Measurements from ENCODE around the gene KIAA1586. TPM values are rescaled to one million over a fixed set of nuclear protein-coding genes. Genes with fewer than 3 reads are reported as not detected.
A peak's percentile ranks its signal among the peaks of the same experiment; 100 is the strongest.

KIAA1586 gene
- total RNA-seq, 2 donors from 2014 or later = 3.6 to 6.7 TPM

- H3K36me3 ChIP-seq = no peaks in the 10 kb centered on the region
- intact Hi-C loops (cut with DNase I) = no loop called here
- H3K4me1 ChIP-seq = no peaks in the 10 kb centered on the region
- TF ChIP-seq CTCF (IDR thresholded peaks at IDR 0.05) = no peak
- H3K9ac ChIP-seq (ENCODE audit: low read depth in 2 of 2, low read length in 2 of 2) = no peak overlapping the region
- DNase-seq = no peak
- H3K4me3 ChIP-seq = no peak overlapping the region
- H3K9me3 ChIP-seq = no peaks in the 10 kb centered on the region
- no peaks in the 10 kb centered on the region for H3K27me3 ChIP-seq
- H3K27ac ChIP-seq = no peak overlapping the region
These were observed 33.0 kb upstream of the KIAA1586 start for GRCh38 chr6:57013521-57013926.

GRCh38 chr6:57017069-57017468 lies 29.4 kb upstream of the KIAA1586 start:
- Histone ChIP-seq H3K36me3 (no peaks in the 10 kb centered on the region), H3K4me3 (no peak overlapping the region), H3K27ac (no peak overlapping the region), H3K27me3 (no peaks in the 10 kb centered on the region), H3K9me3 (no peaks in the 10 kb centered on the region), H3K9ac (ENCODE audit: low read depth in 2 of 2, low read length in 2 of 2) (no peak overlapping the region), H3K4me1 (no peaks in the 10 kb centered on the region)
- intact Hi-C loops (cut with DNase I) = no loop called here
- TF ChIP-seq CTCF (IDR thresholded peaks at IDR 0.05) = no peak
- DNase-seq = no peak

DNA sequence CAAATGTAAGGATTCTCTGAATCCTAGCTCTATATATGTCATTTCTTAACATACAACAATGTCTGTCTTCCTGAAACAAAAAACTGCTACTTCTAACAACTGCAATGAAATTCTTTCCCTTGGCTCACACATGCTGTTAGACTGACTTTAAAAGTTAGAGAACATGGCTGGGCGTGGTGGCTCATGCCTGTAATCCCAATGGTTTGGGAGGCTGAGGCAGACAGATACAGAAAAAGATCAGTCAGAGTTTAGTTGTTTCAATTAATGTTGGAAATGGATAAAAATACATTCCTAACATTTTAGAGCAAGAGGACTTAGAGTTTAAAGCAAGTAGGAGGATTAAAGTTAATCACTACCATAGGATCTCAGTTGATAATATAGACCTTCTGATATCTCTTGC lies 28.7 kb upstream of the KIAA1586 start:
- no peaks in the 10 kb centered on the region for H3K9me3 ChIP-seq
- TF ChIP-seq CTCF (IDR thresholded peaks at IDR 0.05) = no peak
- H3K27ac ChIP-seq = no peak overlapping the region
- no peaks in the 10 kb centered on the region for H3K4me1 ChIP-seq
- no peak overlapping the region for H3K4me3 ChIP-seq
- no peak for DNase-seq
- intact Hi-C loops (cut with DNase I) = no loop called here
- H3K36me3 ChIP-seq = no peaks in the 10 kb centered on the region
- no peaks in the 10 kb centered on the region for H3K27me3 ChIP-seq
- H3K9ac ChIP-seq (ENCODE audit: low read depth in 2 of 2, low read length in 2 of 2) = no peak overlapping the region

DNA sequence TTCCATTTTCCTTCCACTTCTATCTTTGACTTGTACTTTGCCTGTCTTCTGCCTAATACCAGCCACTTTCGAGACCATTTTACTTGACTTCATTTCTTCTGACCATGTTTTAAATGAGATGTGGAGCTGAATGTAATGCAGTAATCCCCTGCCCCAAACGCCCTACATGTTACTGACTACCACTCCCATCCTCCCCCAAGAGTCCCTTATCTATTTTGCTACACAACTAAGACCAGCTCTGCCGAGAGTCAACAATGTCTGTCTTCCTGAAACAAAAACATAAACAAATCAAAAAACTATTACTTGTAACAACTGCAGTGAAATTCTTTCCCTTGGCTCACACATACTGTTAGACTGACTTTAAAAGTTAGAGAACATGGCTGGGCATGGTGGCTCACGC lies 27.1 kb upstream of the KIAA1586 start:
- intact Hi-C loops (cut with DNase I) = no loop called here
- no peaks in the 10 kb centered on the region for H3K9me3 ChIP-seq
- H3K9ac ChIP-seq (ENCODE audit: low read depth in 2 of 2, low read length in 2 of 2) = no peak overlapping the region
- H3K27me3 ChIP-seq = no peaks in the 10 kb centered on the region
- no peak for TF ChIP-seq CTCF (IDR thresholded peaks at IDR 0.05)
- H3K27ac ChIP-seq = no peak overlapping the region
- H3K4me1 ChIP-seq = no peaks in the 10 kb centered on the region
- no peaks in the 10 kb centered on the region for H3K36me3 ChIP-seq
- no peak for DNase-seq
- no peak overlapping the region for H3K4me3 ChIP-seq

DNA sequence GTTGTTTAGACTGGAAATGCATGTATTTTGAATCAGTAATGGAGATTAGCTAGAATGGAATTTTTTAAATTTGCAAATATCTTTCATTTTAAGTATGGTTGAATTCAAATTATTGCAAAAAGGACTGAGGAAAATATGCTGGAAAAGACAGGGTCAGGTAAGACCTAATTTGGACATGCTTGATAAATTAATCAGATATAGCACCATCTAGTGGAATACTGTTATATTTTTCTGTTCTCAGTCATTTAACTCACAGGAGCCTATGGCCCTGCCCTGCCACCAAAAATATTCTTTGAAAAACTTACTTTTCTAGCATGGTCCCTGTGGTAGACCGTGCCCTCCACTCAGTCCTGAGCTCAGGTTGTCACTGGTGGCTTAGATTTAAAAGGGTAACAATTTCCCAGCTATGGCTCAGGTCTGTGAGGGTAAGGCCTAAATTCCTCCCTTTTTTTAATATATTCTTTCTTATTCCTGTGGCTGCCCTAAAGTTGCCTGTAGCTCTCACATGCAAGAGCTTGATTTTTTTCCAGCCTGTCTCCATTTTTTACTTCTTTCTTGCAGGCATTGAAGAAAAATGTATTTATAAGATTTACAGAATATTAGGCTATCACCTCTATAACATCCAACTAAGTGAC lies 25.3 kb upstream of the KIAA1586 start:
- Histone ChIP-seq H3K9me3 (no peaks in the 10 kb centered on the region), H3K27ac (no peak overlapping the region), H3K27me3 (no peaks in the 10 kb centered on the region), H3K4me3 (no peak overlapping the region), H3K4me1 (no peaks in the 10 kb centered on the region), H3K36me3 (no peaks in the 10 kb centered on the region), H3K9ac (ENCODE audit: low read depth in 2 of 2, low read length in 2 of 2) (no peak overlapping the region)
- DNase-seq = no peak
- intact Hi-C loops (cut with DNase I) = loop anchor here (5.0 kb wide), 1 partner anchor 119 kb away; no protein-coding TSS in a partner anchor
- TF ChIP-seq CTCF (IDR thresholded peaks at IDR 0.05) = peak; percentile 41

Measured in colonic mucosa (tissue), 4 donors.